SK-N-SH (cell line): ENCODE data around the gene ZNF207. TPM values are rescaled to one million over a fixed set of nuclear protein-coding genes. Genes with fewer than 3 reads are reported as not detected.

ENCODE experiments used
- CTCF ChIA-PET: fragments of 300-600, 350-600 bp; formaldehyde crosslinking; extraction: SDS; loops from one replicate; lab custom pipeline; 2021; lab: Yijun Ruan, JAX
- POLR2A ChIA-PET: fragments of 350-600 bp; sonication (Branson Sonifier 250); formaldehyde crosslinking; extraction: SDS; loops from one replicate; lab custom pipeline; 2020; ENCODE audit warnings: antibody characterized with exemption, inconsistent platforms; lab: Yijun Ruan, JAX
- DNase-seq: peaks from one replicate; pipeline ENCODE4 v3.0.0; 2012
- H2AFZ ChIP-seq: fragments of 200-600 bp; sonication (generic); 2 replicates; pipeline ENCODE4 v1.8.1; 2016; ENCODE audit warnings: antibody characterized with exemption, mild to moderate bottlenecking, low read depth
- H3F3A ChIP-seq: fragments of 200-600 bp; sonication (generic); replicated peaks from 2 replicates; pipeline ENCODE3; 2016; ENCODE audit warnings: antibody characterized with exemption, mild to moderate bottlenecking; ENCODE audit not compliant: insufficient read depth
- H3K27ac ChIP-seq, 2 experiments: fragments of 200-500 bp in 1 of 2; fragments of 200-600 bp in 1 of 2; sonication (Bioruptor generic) in 1 of 2; sonication (generic), shearing (Covaris generic) in 1 of 2; 2 replicates each; pipeline versions ENCODE4 v1.5.1 to v1.6.1; 2014 to 2016; ENCODE audit warnings: low read depth in 2 of 2, inconsistent platforms in 1 of 2, low read length in 1 of 2, mild to moderate bottlenecking in 1 of 2, mixed read lengths in 1 of 2
- H3K27me3 ChIP-seq: fragments of 200-600 bp; sonication (generic), shearing (Covaris generic); 2 replicates; pipeline ENCODE4 v1.6.1; 2016; ENCODE audit warnings: mixed run types; ENCODE audit not compliant: insufficient read depth
- H3K36me3 ChIP-seq, 2 experiments: fragments of 200-500 bp in 1 of 2; fragments of 200-600 bp in 1 of 2; sonication (Bioruptor generic) in 1 of 2; sonication (generic) in 1 of 2; replicated peaks in 1 of 2; 2 replicates each; pipeline versions ENCODE3 to v1.5.1; 2014 to 2016; ENCODE audit warnings: low read length in 1 of 2, mild to moderate bottlenecking in 1 of 2; ENCODE audit not compliant: insufficient read depth in 2 of 2, control insufficient read depth in 1 of 2
- H3K4me1 ChIP-seq, 2 experiments: fragments of 200-500 bp in 1 of 2; fragments of 200-600 bp in 1 of 2; sonication (Bioruptor generic) in 1 of 2; sonication (generic), shearing (Covaris generic) in 1 of 2; 2 replicates each; pipeline versions ENCODE4 v1.5.1 to v1.6.1; 2014 to 2016; ENCODE audit warnings: low read depth in 1 of 2, low read length in 1 of 2, mixed run types in 1 of 2; ENCODE audit not compliant: insufficient read depth in 2 of 2, control insufficient read depth in 1 of 2
- H3K4me2 ChIP-seq: fragments of 200-600 bp; sonication (generic), shearing (Covaris generic); 2 replicates; pipeline ENCODE4 v1.6.1; 2017; ENCODE audit warnings: mixed run types
- H3K4me3 ChIP-seq, 2 experiments: fragments of 200-500 bp in 1 of 2; fragments of 200-600 bp in 1 of 2; sonication (Bioruptor generic) in 1 of 2; sonication (generic), shearing (Covaris generic) in 1 of 2; 2 replicates each; pipeline versions ENCODE4 v1.5.1 to v1.8.1; 2014 to 2016; ENCODE audit warnings: low read depth in 2 of 2, inconsistent platforms in 1 of 2, low read length in 1 of 2, mild to moderate bottlenecking in 1 of 2, mixed read lengths in 1 of 2, moderate library complexity in 1 of 2
- H3K79me2 ChIP-seq: fragments of 200-600 bp; sonication (generic); 2 replicates; pipeline ENCODE4 v1.8.1; 2017; ENCODE audit warnings: mild to moderate bottlenecking; ENCODE audit not compliant: insufficient read depth
- H3K9ac ChIP-seq: fragments of 200-600 bp; sonication (generic); 2 replicates; pipeline ENCODE4 v1.6.1; 2017; ENCODE audit warnings: mixed run types
- H3K9me2 ChIP-seq: fragments of 200-600 bp; sonication (generic); 2 replicates; pipeline ENCODE4 v1.6.1; 2017; ENCODE audit warnings: mixed run types
- H3K9me3 ChIP-seq: fragments of 200-600 bp; sonication (generic); 2 replicates; pipeline ENCODE4 v1.6.1; 2017; ENCODE audit warnings: mixed run types, mild to moderate bottlenecking, moderate library complexity
- H4K20me1 ChIP-seq: fragments of 200-600 bp; sonication (generic); 2 replicates; pipeline ENCODE4 v1.6.1; 2017; ENCODE audit warnings: mild to moderate bottlenecking, mixed run types; ENCODE audit not compliant: insufficient read depth
- CHD2 ChIP-seq: fragments of 150-350 bp; IDR thresholded peaks from 2 replicates; pipeline ENCODE4 v1.6.1; 2018; ENCODE audit warnings: low read length; ENCODE audit not compliant: partially characterized antibody
- FOXM1 ChIP-seq: IDR thresholded peaks from 2 replicates; pipeline ENCODE4 v1.4.0; 2012; ENCODE audit warnings: low read depth, mild to moderate bottlenecking
- GABPA ChIP-seq: IDR thresholded peaks from 2 replicates; pipeline ENCODE4 v1.4.0; 2012; ENCODE audit warnings: low read depth, mild to moderate bottlenecking
- MXI1 ChIP-seq: IDR thresholded peaks from 2 replicates; pipeline ENCODE4 v1.6.1; 2012; ENCODE audit warnings: mild to moderate bottlenecking, low read depth, low read length, improper control_type of control experiment
- NRF1 ChIP-seq: IDR thresholded peaks from 2 replicates; pipeline ENCODE4 v1.6.1; 2012; ENCODE audit warnings: low read depth, mild to moderate bottlenecking, low read length
- POLR2AphosphoS5 ChIP-seq: IDR thresholded peaks from 2 replicates; pipeline ENCODE4 v1.6.1; 2012; ENCODE audit warnings: low read depth, low read length
- SIN3A ChIP-seq: IDR thresholded peaks from 2 replicates; pipeline ENCODE4 v1.6.1; 2012; ENCODE audit warnings: low read depth, mild to moderate bottlenecking, low read length, moderate library complexity, borderline replicate concordance
- TAF1 ChIP-seq: IDR thresholded peaks from 2 replicates; pipeline ENCODE4 v1.6.1; 2012; ENCODE audit warnings: low read depth, mild to moderate bottlenecking, low read length, moderate library complexity, borderline replicate concordance
- TEAD4 ChIP-seq: IDR thresholded peaks from 2 replicates; pipeline ENCODE4 v1.4.0; 2012; ENCODE audit warnings: mild to moderate bottlenecking, borderline replicate concordance; ENCODE audit not compliant: insufficient read depth
- YY1 ChIP-seq: IDR thresholded peaks from 2 replicates; pipeline ENCODE4 v1.4.0; 2012; ENCODE audit warnings: low read depth, mild to moderate bottlenecking
- WGBS: methylation state at CpG from one replicate; pipeline ENCODE4 v1.1.6; 2017; ENCODE audit warnings: low lambda C conversion rate; 5-methylcytosine and 5-hydroxymethylcytosine counted together
- polyA plus RNA-seq, 3 experiments: library from polyadenylated mRNA; depleted of rRNA; stranded (reverse); fragments of >200 nt; gene quantifications; 2 replicates each; pipeline ENCODE4 v1.2.3, GENCODE V29; 2012
- TF ChIP-seq, protein P1 (sequence below): IDR thresholded peaks from 2 replicates; pipeline ENCODE4 v1.4.0; 2012; ENCODE audit warnings: low read depth, borderline replicate concordance
- TF ChIP-seq, protein P2 (sequence below): fragments of 150-350 bp; IDR thresholded peaks from 2 replicates; pipeline ENCODE4 v1.6.1; 2017; ENCODE audit warnings: antibody characterized with exemption, low read length, low read depth, borderline replicate concordance
- TF ChIP-seq, protein P3 (sequence below): IDR thresholded peaks from 2 replicates; pipeline ENCODE4 v1.4.0; 2012; ENCODE audit warnings: low read depth
- TF ChIP-seq, protein P4 (sequence below): IDR thresholded peaks from 2 replicates; pipeline ENCODE4; 2012
- TF ChIP-seq, protein P5 (sequence below): fragments of 200-600 bp; sonication (generic); IDR thresholded peaks from 2 replicates; pipeline ENCODE4 v1.6.1; 2017; ENCODE audit warnings: antibody characterized with exemption, mild to moderate bottlenecking, moderate library complexity

The ZNF207 gene
- 122 and 167 TPM in 2 replicates for polyA plus RNA-seq (2012; rRNA removed)
- polyA plus RNA-seq (2012; cell fraction: cytosol; rRNA removed): 125 and 128 TPM in 2 replicates
- 163 and 243 TPM in 2 replicates for polyA plus RNA-seq (2012; cell fraction: nucleus; rRNA removed)

DNA sequence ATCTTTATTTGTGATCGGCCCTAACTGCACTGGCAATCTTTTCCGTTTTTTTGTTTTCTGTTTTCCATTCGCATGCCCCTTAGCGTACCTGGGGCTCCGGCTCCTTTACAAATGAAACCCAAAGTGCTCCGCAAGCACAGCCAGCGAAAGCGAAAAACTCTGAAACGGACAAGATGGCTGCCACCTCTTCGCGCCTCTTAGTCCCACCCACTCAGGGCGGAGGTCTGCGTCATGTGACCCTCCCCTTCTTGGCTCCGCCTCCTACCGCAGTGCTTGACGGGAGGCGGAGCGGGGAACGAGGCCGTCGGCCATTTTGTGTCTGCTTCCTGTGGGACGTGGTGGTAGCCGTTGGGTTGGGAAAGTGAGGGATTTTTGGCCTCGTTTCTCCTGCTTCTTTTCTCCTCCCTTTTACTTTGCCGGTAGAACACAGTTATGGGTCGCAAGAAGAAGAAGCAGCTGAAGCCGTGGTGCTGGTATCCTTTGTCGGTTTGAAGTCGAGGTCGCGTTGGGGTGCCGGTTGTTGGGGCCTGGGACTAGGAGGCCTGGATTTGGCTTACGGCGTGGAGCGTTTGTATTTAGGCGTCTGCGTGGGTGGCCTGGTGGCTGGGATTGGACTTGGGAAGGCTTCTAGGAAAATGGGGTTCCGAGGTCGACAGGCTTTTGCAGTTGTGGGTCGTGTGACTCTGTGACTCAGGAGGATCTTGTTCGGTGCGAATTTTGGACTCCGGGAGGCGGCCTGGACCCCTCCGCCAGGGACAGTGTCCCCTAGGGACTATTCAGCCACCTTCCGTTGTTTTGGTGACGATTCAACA is at the start of gene ZNF207:
Gene ZNF207, plus strand, starts transcription at position 304 of the 812 bp plus-strand sequence. Its CDS starts 129 bp downstream, at position 433.
- CTCF ChIA-PET: interaction anchor here (0.9 to 1.5 kb wide), 3 partner anchors 29 to 167 kb away, joined by 3 read pairs; partner anchors contain the start of gene PSMD11
- H3K4me1 ChIP-seq: peaks cover 1 to 10% of the 10 kb centered on the region in 2 experiments; a peak in 3 of 4 replicates
- H2AFZ ChIP-seq: peak within 1 kb of the TSS; percentile 88
- no peaks in the 10 kb centered on the region for H3K27me3 ChIP-seq
- H4K20me1 ChIP-seq: peaks cover 43% of the 10 kb centered on the region
- H3K27ac ChIP-seq: peak within 1 kb of the TSS; percentile 91 to 97
- peaks cover 65% of the 10 kb centered on the region for H3K79me2 ChIP-seq
- under 1% methylated on average over 46 of the region's 47 CpGs for WGBS
- DNase-seq: peak; percentile 93
- H3F3A ChIP-seq: peaks cover 15% of the 10 kb centered on the region
- H3K4me2 ChIP-seq: peak within 1 kb of the TSS; percentile 87
- H3K9me2 ChIP-seq: no peaks in the 10 kb centered on the region
- H3K4me3 ChIP-seq: peak within 1 kb of the TSS; percentile 78 to 95
- TF ChIP-seq MXI1 (0 out of 2 replicates have a peak, but pooled peaks have one; percentile 33), NRF1 (no peak), YY1 (peak; percentile 94), POLR2AphosphoS5 (peak; percentile 98), FOXM1 (no peak), TAF1 (peak; percentile 93), SIN3A (0 out of 2 replicates have a peak, but pooled peaks have one; percentile 50), TEAD4 (0 out of 2 replicates have a peak, but pooled peaks have one; percentile 8), GABPA (no peak), CHD2 (peak; percentile 56)
- TF ChIP-seq, protein P1, sequence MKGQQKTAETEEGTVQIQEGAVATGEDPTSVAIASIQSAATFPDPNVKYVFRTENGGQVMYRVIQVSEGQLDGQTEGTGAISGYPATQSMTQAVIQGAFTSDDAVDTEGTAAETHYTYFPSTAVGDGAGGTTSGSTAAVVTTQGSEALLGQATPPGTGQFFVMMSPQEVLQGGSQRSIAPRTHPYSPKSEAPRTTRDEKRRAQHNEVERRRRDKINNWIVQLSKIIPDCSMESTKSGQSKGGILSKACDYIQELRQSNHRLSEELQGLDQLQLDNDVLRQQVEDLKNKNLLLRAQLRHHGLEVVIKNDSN: peak; percentile 95
- TF ChIP-seq, protein P2, sequence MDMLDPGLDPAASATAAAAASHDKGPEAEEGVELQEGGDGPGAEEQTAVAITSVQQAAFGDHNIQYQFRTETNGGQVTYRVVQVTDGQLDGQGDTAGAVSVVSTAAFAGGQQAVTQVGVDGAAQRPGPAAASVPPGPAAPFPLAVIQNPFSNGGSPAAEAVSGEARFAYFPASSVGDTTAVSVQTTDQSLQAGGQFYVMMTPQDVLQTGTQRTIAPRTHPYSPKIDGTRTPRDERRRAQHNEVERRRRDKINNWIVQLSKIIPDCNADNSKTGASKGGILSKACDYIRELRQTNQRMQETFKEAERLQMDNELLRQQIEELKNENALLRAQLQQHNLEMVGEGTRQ: peak; percentile 89
- TF ChIP-seq, protein P3, sequence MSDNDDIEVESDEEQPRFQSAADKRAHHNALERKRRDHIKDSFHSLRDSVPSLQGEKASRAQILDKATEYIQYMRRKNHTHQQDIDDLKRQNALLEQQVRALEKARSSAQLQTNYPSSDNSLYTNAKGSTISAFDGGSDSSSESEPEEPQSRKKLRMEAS: peak; percentile 75
- TF ChIP-seq, protein P4, sequence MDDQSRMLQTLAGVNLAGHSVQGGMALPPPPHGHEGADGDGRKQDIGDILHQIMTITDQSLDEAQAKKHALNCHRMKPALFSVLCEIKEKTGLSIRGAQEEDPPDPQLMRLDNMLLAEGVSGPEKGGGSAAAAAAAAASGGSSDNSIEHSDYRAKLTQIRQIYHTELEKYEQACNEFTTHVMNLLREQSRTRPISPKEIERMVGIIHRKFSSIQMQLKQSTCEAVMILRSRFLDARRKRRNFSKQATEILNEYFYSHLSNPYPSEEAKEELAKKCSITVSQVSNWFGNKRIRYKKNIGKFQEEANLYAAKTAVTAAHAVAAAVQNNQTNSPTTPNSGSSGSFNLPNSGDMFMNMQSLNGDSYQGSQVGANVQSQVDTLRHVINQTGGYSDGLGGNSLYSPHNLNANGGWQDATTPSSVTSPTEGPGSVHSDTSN: no peak
- TF ChIP-seq, protein P5, sequence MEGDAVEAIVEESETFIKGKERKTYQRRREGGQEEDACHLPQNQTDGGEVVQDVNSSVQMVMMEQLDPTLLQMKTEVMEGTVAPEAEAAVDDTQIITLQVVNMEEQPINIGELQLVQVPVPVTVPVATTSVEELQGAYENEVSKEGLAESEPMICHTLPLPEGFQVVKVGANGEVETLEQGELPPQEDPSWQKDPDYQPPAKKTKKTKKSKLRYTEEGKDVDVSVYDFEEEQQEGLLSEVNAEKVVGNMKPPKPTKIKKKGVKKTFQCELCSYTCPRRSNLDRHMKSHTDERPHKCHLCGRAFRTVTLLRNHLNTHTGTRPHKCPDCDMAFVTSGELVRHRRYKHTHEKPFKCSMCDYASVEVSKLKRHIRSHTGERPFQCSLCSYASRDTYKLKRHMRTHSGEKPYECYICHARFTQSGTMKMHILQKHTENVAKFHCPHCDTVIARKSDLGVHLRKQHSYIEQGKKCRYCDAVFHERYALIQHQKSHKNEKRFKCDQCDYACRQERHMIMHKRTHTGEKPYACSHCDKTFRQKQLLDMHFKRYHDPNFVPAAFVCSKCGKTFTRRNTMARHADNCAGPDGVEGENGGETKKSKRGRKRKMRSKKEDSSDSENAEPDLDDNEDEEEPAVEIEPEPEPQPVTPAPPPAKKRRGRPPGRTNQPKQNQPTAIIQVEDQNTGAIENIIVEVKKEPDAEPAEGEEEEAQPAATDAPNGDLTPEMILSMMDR: no peak
- peak within 1 kb of the TSS; percentile 100 for H3K9ac ChIP-seq
- H3K36me3 ChIP-seq: peaks cover 10 to 33% of the 10 kb centered on the region in 2 experiments
- POLR2A ChIA-PET: interaction anchor here (1.5 kb wide), 1 partner anchor 15 kb away, joined by 4 read pairs; no protein-coding TSS in a partner anchor
- no peaks in the 10 kb centered on the region for H3K9me3 ChIP-seq
